AG20443 (cell line): Measurements from ENCODE around the gene RAB14.

Source experiments
- DNase-seq: peaks from one replicate; pipeline ENCODE4 v3.0.0; 2012; ENCODE audit warnings: low spot score, mixed read lengths

Gene RAB14

GRCh38 chr9:121219530-121219929 lies 17.9 kb upstream of the RAB14 start:
- DNase-seq = no peak

GRCh38 chr9:121218357-121219027 lies 16.8 kb upstream of the RAB14 start:
- no peak for DNase-seq

DNA sequence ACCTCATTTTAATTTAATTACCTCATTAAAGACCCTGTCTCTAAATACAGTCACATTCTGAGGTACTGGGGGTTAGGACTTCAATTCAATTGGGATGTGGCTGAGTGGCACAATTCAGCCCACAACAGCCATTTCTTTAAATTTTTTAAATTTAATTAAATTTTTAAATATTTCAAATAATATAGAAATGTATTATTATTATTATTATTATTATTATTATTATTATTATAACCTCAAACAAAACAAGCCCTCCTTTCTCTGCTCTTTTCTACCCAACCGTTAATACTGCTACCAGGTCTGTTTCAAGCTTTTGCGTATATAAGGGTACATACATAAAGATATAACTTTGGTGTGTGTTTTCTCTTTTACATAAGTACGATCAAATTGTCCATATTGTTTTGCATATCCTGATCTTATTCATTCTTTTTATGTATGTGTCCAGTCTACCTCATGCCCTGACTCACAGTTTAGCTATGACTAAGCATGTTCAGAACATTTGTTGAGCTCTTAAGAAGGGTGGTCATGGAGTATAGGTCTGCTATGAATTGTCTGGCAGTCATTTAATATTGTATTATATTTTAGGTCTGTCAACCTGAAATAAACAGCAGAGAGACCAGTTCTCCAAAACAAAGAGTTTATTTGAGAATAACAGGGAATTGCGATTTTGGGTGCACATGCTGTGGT lies 16.1 kb upstream of the RAB14 start:
- no peak for DNase-seq

DNA sequence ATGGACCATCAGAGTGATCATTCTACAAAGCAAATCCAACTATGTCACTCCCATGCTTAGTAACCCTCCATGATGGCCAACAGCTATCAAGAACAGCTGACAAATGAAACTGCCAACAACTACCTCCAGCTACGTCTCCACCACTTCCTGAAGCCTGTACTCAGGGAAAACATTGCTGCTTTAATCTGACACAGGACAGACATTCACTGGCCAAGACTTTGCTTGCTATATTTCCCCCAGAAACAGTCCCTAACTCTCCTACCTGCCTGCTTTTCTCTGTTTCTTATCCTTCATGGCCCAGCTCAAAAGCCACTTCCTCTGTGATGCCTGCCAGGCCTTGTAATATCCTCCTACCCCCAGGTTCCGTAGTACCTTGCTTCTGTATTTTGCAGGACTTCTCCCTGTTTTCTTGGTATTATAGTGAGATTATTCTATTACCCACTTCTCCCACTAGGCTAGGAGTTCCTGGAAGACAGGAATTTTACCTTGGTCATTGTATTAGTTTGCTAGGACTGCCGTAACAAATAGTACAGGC lies 14.7 kb upstream of the RAB14 start:
- DNase-seq = no peak

GRCh38 chr9:121214005-121214404 lies 12.3 kb upstream of the RAB14 start:
- no peak for DNase-seq

DNA sequence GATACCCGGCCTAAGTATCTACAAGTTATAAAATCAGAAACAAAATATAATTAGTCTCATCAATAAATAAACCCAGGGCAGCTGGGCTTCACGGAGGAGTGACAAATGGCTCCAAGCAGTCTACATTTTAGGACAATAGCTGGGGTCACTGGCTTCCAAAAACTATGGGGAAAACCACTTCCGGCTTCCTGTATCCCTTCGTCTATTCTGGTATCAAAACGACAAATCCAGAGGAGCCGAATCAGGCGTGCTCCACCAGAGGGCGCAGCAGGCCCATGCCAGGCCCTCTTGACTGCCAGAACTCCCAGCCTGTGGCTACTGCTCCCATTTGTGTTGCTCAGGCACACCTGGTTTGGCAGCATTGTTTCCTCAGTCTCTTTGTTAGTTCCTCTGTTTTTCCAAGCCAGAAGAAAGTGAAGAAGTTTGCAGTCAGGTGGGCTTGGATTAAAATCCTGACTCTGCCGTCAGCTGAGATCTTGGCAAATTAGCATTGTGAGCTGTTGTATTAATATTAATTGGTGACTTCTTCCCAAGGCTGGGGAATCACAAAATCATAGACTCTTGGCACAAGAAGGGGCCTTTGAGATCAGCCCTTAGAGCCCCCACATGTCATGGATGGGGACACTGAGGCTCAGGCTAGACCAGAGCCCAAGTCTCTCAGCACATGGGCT lies 11.6 kb upstream of the RAB14 start:
- peak; percentile 92 for DNase-seq

GRCh38 chr9:121210536-121210935 lies 8.9 kb upstream of the RAB14 start:
- no peak for DNase-seq

DNA sequence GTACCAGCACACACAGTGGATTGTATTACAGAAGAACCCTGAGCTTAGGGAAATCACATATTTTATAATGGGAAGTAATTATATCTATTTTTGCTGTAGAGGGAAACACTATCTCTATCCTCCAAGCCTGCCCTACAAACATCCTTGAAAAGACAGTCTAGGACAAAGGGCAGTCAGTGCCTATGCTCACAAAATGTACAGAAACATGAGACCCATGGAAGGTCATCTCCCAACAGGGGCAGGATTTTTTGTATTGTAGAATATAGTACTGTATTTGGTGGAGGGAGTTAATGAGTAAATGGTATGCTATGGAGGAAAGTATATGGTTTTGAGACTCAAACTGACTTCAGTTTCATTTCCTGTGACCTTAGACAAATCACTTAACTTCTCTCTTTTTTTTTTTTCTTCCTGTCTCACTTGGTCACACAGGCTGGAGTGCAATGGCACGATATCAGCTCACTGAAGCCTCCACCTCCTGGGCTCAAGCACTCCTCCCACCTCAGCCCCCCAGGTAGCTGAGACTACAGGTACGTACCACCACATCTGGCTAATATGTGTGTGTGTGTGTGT lies 5.8 kb upstream of the RAB14 start:
- no peak for DNase-seq

- DNase-seq = no peak
Observed at GRCh38 chr9:121206516-121207370, 5.1 kb upstream of the RAB14 start.

GRCh38 chr9:121204611-121205010 lies 2.9 kb upstream of the RAB14 start:
- DNase-seq = no peak

- no peak for DNase-seq
Observed at GRCh38 chr9:121204121-121204520, 2.5 kb upstream of the RAB14 start.

- peak; percentile 47 for DNase-seq
Observed at GRCh38 chr9:121201045-121201737, 478 bp downstream of the RAB14 start.

GRCh38 chr9:121200356-121200755 lies 1.3 kb downstream of the RAB14 start:
- DNase-seq = no peak

DNA sequence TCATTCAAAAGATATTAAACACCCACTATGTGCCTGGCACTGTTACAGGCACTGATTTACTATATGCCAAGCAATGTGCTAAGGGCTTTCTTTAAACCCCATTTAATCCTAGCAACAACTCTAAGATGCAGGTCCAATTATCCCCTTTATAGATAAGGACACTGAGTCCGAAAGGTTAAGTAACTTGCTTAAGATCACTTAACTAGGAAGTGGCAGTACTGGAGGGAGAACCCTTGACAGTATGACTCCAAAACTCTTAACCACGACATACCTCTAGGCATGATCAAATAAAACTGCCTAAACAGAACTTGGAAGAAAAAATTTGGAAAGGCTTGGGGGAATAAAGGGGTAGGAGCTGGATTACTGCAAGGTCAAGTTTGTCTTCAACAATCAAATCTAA lies 1.7 kb downstream of the RAB14 start:
- DNase-seq = no peak

GRCh38 chr9:121198512-121199042 lies 3.1 kb downstream of the RAB14 start:
- no peak for DNase-seq

GRCh38 chr9:121197132-121197531 lies 4.5 kb downstream of the RAB14 start:
- DNase-seq = no peak

DNA sequence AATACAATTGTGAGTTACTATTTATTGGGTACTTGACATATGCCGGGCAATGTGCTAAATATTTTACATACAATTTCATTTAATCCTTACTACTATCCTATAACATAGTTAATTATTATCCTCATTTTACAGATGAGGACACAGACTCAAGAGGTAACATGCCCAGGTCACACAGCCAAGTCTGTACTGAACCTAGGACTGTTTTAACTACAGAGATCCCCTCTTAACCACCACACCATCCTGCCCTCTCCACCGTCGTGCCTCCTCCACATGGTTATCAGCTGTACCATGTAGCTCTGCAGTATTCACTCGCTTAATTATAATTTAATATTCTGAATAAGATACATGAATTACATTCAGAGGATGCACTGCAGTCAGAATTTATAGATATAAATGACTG lies 5.3 kb downstream of the RAB14 start:
- no peak for DNase-seq

GRCh38 chr9:121194730-121195129 lies 6.9 kb downstream of the RAB14 start:
- DNase-seq = no peak

- no peak for DNase-seq
Observed at GRCh38 chr9:121192959-121193640, 8.6 kb downstream of the RAB14 start.

DNA sequence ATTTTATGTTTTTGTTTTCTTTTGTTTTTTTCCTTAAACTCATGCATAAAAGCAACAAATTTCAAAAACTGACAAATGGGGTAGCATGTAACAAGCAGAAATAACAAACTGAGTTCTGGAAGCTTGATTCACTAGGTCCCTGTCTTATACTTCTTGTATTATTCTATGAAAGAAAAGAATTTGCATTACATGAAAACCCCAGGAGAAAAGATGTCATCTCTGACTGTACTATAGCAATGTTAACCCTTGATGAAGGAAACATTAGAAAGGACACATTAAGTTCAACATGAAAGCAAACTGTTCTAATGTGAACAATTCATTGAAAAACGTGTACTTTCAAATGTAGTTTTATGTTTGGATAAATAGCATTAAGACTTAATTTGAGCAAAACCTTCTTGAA lies 9.2 kb downstream of the RAB14 start:
- no peak for DNase-seq
